MM.1S (cell line): Measurements from ENCODE around the gene E4F1.

ENCODE experiments used
- CTCF ChIP-seq: fragments of 300-600 bp; sonication (generic); IDR thresholded peaks from 2 replicates; pipeline ENCODE4 v1.5.1; 2016; ENCODE audit warnings: antibody characterized with exemption, low read length, mixed read lengths
- EZH2 ChIP-seq: fragments of 300-600 bp; sonication (generic); optimal IDR thresholded peaks from 2 replicates; pipeline ENCODE3; 2017; ENCODE audit warnings: low read depth, mild to moderate bottlenecking, antibody characterized with exemption, low read length, mixed read lengths
- EZH2phosphoT487 ChIP-seq: fragments of 300-600 bp; sonication (generic); IDR thresholded peaks from 2 replicates; pipeline ENCODE4 v1.6.1; 2018; ENCODE audit warnings: antibody characterized with exemption, low read length

- TF ChIP-seq CTCF (no peak), EZH2phosphoT487 (no peak), EZH2 (no peak)
Measured at GRCh38 chr16:2276368-2277195, 53.2 kb downstream of the E4F1 start.
